HepG2 (cell line): ENCODE results near the gene PSAP. TPM values are rescaled to one million over a fixed set of nuclear protein-coding genes. Genes with fewer than 3 reads are reported as not detected.

ENCODE experiments used
- FOXK1 ChIP-seq: sonication (generic); formaldehyde crosslinking; IDR thresholded peaks from 2 replicates; pipeline ENCODE4 v1.4.0; 2020; ENCODE audit warnings: low read depth, missing genetic modification reagents, borderline replicate concordance
- FOXO1 ChIP-seq: sonication (generic); formaldehyde crosslinking; IDR thresholded peaks from 2 replicates; pipeline ENCODE4 v1.4.0; 2020; ENCODE audit warnings: missing genetic modification reagents
- GATAD1 ChIP-seq: IDR thresholded peaks from 2 replicates; pipeline ENCODE4 v1.6.1; 2016; ENCODE audit warnings: missing genetic modification reagents, missing compliant biosample characterization
- GATAD2A ChIP-seq: IDR thresholded peaks from 2 replicates; pipeline ENCODE4 v1.6.1; 2016
- HDAC1 ChIP-seq: sonication (generic); formaldehyde crosslinking; IDR thresholded peaks from 2 replicates; pipeline ENCODE4 v1.5.1; 2020; ENCODE audit warnings: mild to moderate bottlenecking, missing genetic modification reagents
- HHEX ChIP-seq: IDR thresholded peaks from 2 replicates; pipeline ENCODE4 v1.6.1; 2016; ENCODE audit warnings: control low read depth
- IRF2 ChIP-seq: IDR thresholded peaks from 2 replicates; pipeline ENCODE4 v1.6.1; 2018; ENCODE audit warnings: missing genetic modification reagents, missing compliant biosample characterization
- MEIS1 ChIP-seq: sonication (generic); formaldehyde crosslinking; IDR thresholded peaks from 2 replicates; pipeline ENCODE4 v1.9.0; 2021; ENCODE audit warnings: mild to moderate bottlenecking, missing genetic modification reagents, moderate library complexity, borderline replicate concordance
- MXI1 ChIP-seq: IDR thresholded peaks from 3 replicates; pipeline ENCODE4 v1.6.1; 2012; ENCODE audit warnings: low read depth, low read length, inconsistent platforms, borderline replicate concordance
- NCOA1 ChIP-seq: sonication (generic); formaldehyde crosslinking; IDR thresholded peaks from 2 replicates; pipeline ENCODE4 v1.9.0; 2021; ENCODE audit warnings: missing genetic modification reagents
- PRMT3 ChIP-seq: sonication (generic); formaldehyde crosslinking; IDR thresholded peaks from 2 replicates; pipeline ENCODE4 v1.8.1; 2022; ENCODE audit warnings: low read depth, mild to moderate bottlenecking, moderate library complexity, missing genetic modification reagents, borderline replicate concordance
- TBL1XR1 ChIP-seq: fragments of 150-350 bp; IDR thresholded peaks from 2 replicates; pipeline ENCODE4 v1.6.1; 2014; ENCODE audit warnings: borderline replicate concordance, low read length; ENCODE audit not compliant: partially characterized antibody
- ZBTB20 ChIP-seq: sonication (generic); formaldehyde crosslinking; IDR thresholded peaks from 2 replicates; pipeline ENCODE4 v1.8.1; 2023; ENCODE audit warnings: missing genetic modification reagents, low read depth, mild to moderate bottlenecking, borderline replicate concordance
- ZNF350 ChIP-seq: sonication (generic); formaldehyde crosslinking; IDR thresholded peaks from 2 replicates; pipeline ENCODE4 v1.4.0; 2020; ENCODE audit warnings: mild to moderate bottlenecking, low read depth, missing genetic modification reagents, borderline replicate concordance
- ZNF605 ChIP-seq: sonication (generic); formaldehyde crosslinking; IDR thresholded peaks from 2 replicates; pipeline ENCODE4 v1.8.0; 2022; ENCODE audit warnings: mild to moderate bottlenecking, missing genetic modification reagents
- ZNF773 ChIP-seq: sonication (generic); formaldehyde crosslinking; IDR thresholded peaks from 2 replicates; pipeline ENCODE4 v1.4.0; 2020; ENCODE audit warnings: missing genetic modification reagents, borderline replicate concordance
- polyA plus RNA-seq, 8 experiments: library from polyadenylated mRNA; depleted of rRNA in 3 of 8; stranded (reverse) in 7 of 8; unstranded in 1 of 8; fragments of >200 nt; fragmentation: Illumina TruSeq in 4 of 8; extraction: Trizol in 4 of 8; gene quantifications; 2 replicates each; pipeline versions ENCODE4 v1.2.1 to v1.2.3, GENCODE V29; 2011 to 2016; ENCODE audit warnings: low read depth in 4 of 8, missing spikeins in 1 of 8, mixed read lengths in 1 of 8; ENCODE audit not compliant: insufficient read depth in 1 of 8
- total RNA-seq, 5 experiments: library from RNA; depleted of rRNA; stranded (reverse); fragments of >200 nt; fragmentation: Illumina TruSeq; extraction: Trizol; gene quantifications; 2 replicates each; pipeline ENCODE4 v1.2.3, GENCODE V29; 2016; ENCODE audit warnings: low read depth in 1 of 5
- TF ChIP-seq, protein P1 (sequence below): sonication (generic); formaldehyde crosslinking; IDR thresholded peaks from 2 replicates; pipeline ENCODE4 v1.5.0; 2020; ENCODE audit warnings: mild to moderate bottlenecking, missing genetic modification reagents
- TF ChIP-seq, protein P2 (sequence below): sonication (generic); formaldehyde crosslinking; IDR thresholded peaks from 2 replicates; pipeline ENCODE4 v1.4.0; 2020; ENCODE audit warnings: missing genetic modification reagents
- TF ChIP-seq, protein P3 (sequence below): sonication (generic); formaldehyde crosslinking; IDR thresholded peaks from 2 replicates; pipeline ENCODE4 v1.5.1; 2020; ENCODE audit warnings: mild to moderate bottlenecking, missing genetic modification reagents, moderate library complexity

Gene PSAP
- total and polyA plus RNA-seq, 2 of the 13 experiments (the other 11 are each of a cell fraction or from before 2014, with no cell fraction given) = 323 to 643 TPM

DNA sequence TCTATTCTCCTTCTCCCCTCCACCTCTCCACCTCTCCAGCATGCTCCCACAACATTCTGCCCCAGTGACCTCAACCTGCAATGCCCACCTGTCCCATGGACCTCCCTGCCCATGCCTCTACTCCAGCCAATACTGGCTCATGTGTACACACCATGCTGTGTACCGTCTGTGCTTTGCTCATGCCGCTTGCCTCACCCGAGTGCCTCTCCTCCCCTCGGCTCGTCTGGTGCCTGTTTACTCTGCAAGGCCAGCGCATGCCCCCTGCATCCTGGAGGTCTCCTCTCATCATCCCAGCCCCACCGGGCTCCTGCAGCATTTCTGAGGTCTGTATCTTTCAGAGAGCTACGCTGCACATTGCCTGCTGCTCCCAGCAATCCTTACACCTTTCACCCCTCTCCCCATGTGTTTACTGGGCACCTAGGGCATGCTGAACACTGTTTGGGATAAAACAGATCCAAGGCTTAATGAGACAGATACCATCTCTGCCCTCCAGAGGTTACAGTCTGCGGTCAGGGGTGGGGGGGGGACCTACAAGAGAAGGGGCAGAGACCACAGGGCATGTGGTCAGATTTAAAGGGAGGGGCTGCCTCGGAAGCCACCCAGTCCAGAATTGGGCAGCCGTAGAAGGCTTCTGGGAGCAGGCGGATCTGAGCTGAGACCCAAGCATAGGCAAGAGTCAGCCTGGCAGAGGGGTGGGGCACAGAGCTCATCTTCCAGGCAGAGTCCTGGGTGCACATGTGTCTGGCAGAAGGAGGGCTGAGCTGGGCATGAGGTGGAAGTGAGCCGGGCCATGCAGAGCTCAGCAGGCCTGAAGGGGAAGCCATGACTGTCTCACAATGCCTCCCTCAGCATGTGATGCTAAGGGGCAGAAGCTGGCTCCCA, 29.6 kb upstream of the PSAP start (continued):
- TF ChIP-seq ZNF773 (no peak), ZNF605 (CRISPR knock-in tag) (no peak), GATAD2A (CRISPR knock-in tag) (peak; percentile 52), PRMT3 (CRISPR knock-in tag) (no peak), MEIS1 (CRISPR knock-in tag) (no peak), ZBTB20 (CRISPR knock-in tag) (no peak), NCOA1 (CRISPR knock-in tag) (no peak), ZNF350 (CRISPR knock-in tag) (no peak), IRF2 (CRISPR knock-in tag) (0 out of 2 replicates have a peak, but pooled peaks have one; percentile 21), GATAD1 (CRISPR knock-in tag) (no peak), FOXO1 (CRISPR knock-in tag) (peak; percentile 73), FOXK1 (CRISPR knock-in tag) (peak; percentile 77; the same call in 1 of the 2 replicates), HDAC1 (CRISPR knock-in tag) (0 out of 2 replicates have a peak, but pooled peaks have one; percentile 22), HHEX (CRISPR knock-in tag) (peak; percentile 53; the same call in 1 of the 2 replicates), TBL1XR1 (no peak), MXI1 (peak; percentile 48; the same call in 1 of the 3 replicates)
- TF ChIP-seq, protein P1, sequence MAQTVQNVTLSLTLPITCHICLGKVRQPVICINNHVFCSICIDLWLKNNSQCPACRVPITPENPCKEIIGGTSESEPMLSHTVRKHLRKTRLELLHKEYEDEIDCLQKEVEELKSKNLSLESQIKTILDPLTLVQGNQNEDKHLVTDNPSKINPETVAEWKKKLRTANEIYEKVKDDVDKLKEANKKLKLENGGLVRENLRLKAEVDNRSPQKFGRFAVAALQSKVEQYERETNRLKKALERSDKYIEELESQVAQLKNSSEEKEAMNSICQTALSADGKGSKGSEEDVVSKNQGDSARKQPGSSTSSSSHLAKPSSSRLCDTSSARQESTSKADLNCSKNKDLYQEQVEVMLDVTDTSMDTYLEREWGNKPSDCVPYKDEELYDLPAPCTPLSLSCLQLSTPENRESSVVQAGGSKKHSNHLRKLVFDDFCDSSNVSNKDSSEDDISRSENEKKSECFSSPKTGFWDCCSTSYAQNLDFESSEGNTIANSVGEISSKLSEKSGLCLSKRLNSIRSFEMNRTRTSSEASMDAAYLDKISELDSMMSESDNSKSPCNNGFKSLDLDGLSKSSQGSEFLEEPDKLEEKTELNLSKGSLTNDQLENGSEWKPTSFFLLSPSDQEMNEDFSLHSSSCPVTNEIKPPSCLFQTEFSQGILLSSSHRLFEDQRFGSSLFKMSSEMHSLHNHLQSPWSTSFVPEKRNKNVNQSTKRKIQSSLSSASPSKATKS (CRISPR knock-in tag) = no peak
- TF ChIP-seq, protein P2, sequence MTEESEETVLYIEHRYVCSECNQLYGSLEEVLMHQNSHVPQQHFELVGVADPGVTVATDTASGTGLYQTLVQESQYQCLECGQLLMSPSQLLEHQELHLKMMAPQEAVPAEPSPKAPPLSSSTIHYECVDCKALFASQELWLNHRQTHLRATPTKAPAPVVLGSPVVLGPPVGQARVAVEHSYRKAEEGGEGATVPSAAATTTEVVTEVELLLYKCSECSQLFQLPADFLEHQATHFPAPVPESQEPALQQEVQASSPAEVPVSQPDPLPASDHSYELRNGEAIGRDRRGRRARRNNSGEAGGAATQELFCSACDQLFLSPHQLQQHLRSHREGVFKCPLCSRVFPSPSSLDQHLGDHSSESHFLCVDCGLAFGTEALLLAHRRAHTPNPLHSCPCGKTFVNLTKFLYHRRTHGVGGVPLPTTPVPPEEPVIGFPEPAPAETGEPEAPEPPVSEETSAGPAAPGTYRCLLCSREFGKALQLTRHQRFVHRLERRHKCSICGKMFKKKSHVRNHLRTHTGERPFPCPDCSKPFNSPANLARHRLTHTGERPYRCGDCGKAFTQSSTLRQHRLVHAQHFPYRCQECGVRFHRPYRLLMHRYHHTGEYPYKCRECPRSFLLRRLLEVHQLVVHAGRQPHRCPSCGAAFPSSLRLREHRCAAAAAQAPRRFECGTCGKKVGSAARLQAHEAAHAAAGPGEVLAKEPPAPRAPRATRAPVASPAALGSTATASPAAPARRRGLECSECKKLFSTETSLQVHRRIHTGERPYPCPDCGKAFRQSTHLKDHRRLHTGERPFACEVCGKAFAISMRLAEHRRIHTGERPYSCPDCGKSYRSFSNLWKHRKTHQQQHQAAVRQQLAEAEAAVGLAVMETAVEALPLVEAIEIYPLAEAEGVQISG (CRISPR knock-in tag) = peak; percentile 47; the same call in 1 of the 2 replicates
- TF ChIP-seq, protein P3, sequence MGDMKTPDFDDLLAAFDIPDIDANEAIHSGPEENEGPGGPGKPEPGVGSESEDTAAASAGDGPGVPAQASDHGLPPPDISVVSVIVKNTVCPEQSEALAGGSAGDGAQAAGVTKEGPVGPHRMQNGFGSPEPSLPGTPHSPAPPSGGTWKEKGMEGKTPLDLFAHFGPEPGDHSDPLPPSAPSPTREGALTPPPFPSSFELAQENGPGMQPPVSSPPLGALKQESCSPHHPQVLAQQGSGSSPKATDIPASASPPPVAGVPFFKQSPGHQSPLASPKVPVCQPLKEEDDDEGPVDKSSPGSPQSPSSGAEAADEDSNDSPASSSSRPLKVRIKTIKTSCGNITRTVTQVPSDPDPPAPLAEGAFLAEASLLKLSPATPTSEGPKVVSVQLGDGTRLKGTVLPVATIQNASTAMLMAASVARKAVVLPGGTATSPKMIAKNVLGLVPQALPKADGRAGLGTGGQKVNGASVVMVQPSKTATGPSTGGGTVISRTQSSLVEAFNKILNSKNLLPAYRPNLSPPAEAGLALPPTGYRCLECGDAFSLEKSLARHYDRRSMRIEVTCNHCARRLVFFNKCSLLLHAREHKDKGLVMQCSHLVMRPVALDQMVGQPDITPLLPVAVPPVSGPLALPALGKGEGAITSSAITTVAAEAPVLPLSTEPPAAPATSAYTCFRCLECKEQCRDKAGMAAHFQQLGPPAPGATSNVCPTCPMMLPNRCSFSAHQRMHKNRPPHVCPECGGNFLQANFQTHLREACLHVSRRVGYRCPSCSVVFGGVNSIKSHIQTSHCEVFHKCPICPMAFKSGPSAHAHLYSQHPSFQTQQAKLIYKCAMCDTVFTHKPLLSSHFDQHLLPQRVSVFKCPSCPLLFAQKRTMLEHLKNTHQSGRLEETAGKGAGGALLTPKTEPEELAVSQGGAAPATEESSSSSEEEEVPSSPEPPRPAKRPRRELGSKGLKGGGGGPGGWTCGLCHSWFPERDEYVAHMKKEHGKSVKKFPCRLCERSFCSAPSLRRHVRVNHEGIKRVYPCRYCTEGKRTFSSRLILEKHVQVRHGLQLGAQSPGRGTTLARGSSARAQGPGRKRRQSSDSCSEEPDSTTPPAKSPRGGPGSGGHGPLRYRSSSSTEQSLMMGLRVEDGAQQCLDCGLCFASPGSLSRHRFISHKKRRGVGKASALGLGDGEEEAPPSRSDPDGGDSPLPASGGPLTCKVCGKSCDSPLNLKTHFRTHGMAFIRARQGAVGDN (CRISPR knock-in tag) = peak; percentile 55
